Stimulated activated CD8-positive, alpha-beta memory T cell treated with anti-CD3 and anti-CD28 coated beads, Interleukin-15, amount 100 ng/mL, for 24 hours (primary cell): ENCODE data around the gene RUVBL2.

ENCODE experiments used
- DNase-seq: peaks from one replicate; pipeline ENCODE4 v3.0.0-alpha.2; 2020; ENCODE audit warnings: low read depth

Gene RUVBL2

GRCh38 chr19:48989701-48990291 lies 3.9 kb upstream of the RUVBL2 start:
- DNase-seq: no peak

GRCh38 chr19:48990400-48990799 lies 3.3 kb upstream of the RUVBL2 start:
- DNase-seq: no peak

GRCh38 chr19:48991011-48991609 lies 2.6 kb upstream of the RUVBL2 start:
- no peak for DNase-seq

- DNase-seq: no peak
Measured at GRCh38 chr19:48991873-48992580, 1.7 kb upstream of the RUVBL2 start.

GRCh38 chr19:48992581-48993174 lies 1.0 kb upstream of the RUVBL2 start:
- DNase-seq: no peak

GRCh38 chr19:48994035-48994386 lies 324 bp downstream of the RUVBL2 start:
- no peak for DNase-seq

- no peak for DNase-seq
Measured at GRCh38 chr19:48997972-48998371, 4.3 kb downstream of the RUVBL2 start.

GRCh38 chr19:48999481-49000325 lies 6.0 kb downstream of the RUVBL2 start:
- no peak for DNase-seq

GRCh38 chr19:49004133-49004532 lies 10.4 kb downstream of the RUVBL2 start:
- no peak for DNase-seq

GRCh38 chr19:49004964-49005614 lies 11.4 kb downstream of the RUVBL2 start:
- no peak for DNase-seq

- DNase-seq: no peak
Measured at GRCh38 chr19:49006905-49007304, 13.2 kb downstream of the RUVBL2 start.

- DNase-seq: no peak
Measured at GRCh38 chr19:49009828-49010227, 16.1 kb downstream of the RUVBL2 start.

- no peak for DNase-seq
Measured at GRCh38 chr19:49010453-49010852, 16.8 kb downstream of the RUVBL2 start.

- no peak for DNase-seq
Measured at GRCh38 chr19:49011194-49011593, 17.5 kb downstream of the RUVBL2 start.

GRCh38 chr19:49014123-49014869 lies 20.6 kb downstream of the RUVBL2 start:
- no peak for DNase-seq

GRCh38 chr19:49014870-49015255 lies 21.2 kb downstream of the RUVBL2 start:
- no peak for DNase-seq

- no peak for DNase-seq
Measured at GRCh38 chr19:49016067-49016839, 22.6 kb downstream of the RUVBL2 start.

- no peak for DNase-seq
Measured at GRCh38 chr19:49017041-49017665, 23.5 kb downstream of the RUVBL2 start, which contains the start of gene LHB. TSS of gene LHB (minus strand) at chr19:49017091. CDS start at chr19:49017081, 10 bp downstream.

GRCh38 chr19:49017666-49018351 lies 24.1 kb downstream of the RUVBL2 start:
- no peak for DNase-seq
